ENCODE measurements around the gene SYNGR4.
A peak's percentile ranks its signal among the peaks of the same experiment; 100 is the strongest.
"Not testable (repeated sequence)": the region's sequence is repeated elsewhere in the genome, so short reads cannot be mapped to it uniquely, and the experiment has no call there.

Gene SYNGR4

GRCh38 chr19:48363810-48364597 is at the start of gene SYNGR4, which contains the start of gene TMEM143:
SYNGR4 (plus strand) TSS chr19:48364367; CDS start chr19:48365843, 1,476 bp downstream.
TMEM143 (minus strand) TSS chr19:48363940; CDS start chr19:48363920, 20 bp downstream.
- peak; percentile 97 for FAIRE-seq

- FAIRE-seq: no peak
Measured at GRCh38 chr19:48315712-48316111, 48.5 kb upstream of the SYNGR4 start.

- not testable (repeated sequence) for FAIRE-seq
Measured at GRCh38 chr19:48317708-48317960, 46.5 kb upstream of the SYNGR4 start.

GRCh38 chr19:48318286-48318987 is 45.7 kb upstream of the SYNGR4 start:
- FAIRE-seq: no peak

GRCh38 chr19:48319647-48320541 is 44.3 kb upstream of the SYNGR4 start:
- no peak for FAIRE-seq

GRCh38 chr19:48321372-48321621 is 42.9 kb upstream of the SYNGR4 start:
- peak; percentile 48 for FAIRE-seq

- FAIRE-seq: peak; percentile 82
Measured at GRCh38 chr19:48321622-48322591, 42.3 kb upstream of the SYNGR4 start.

- FAIRE-seq: peak; percentile 86
Measured at GRCh38 chr19:48325265-48325910, 38.8 kb upstream of the SYNGR4 start, which contains the start of gene EMP3. EMP3 (plus strand) TSS chr19:48325552; CDS start chr19:48326845, 1,293 bp downstream.

GRCh38 chr19:48329167-48329891 is 34.8 kb upstream of the SYNGR4 start:
- no peak for FAIRE-seq

GRCh38 chr19:48330012-48330681 is 34.0 kb upstream of the SYNGR4 start:
- FAIRE-seq: no peak

GRCh38 chr19:48332351-48332661 is 31.9 kb upstream of the SYNGR4 start:
- no peak for FAIRE-seq

- FAIRE-seq: peak; percentile 96
Measured at GRCh38 chr19:48332662-48333466, 31.3 kb upstream of the SYNGR4 start.

GRCh38 chr19:48333467-48334384 is 30.4 kb upstream of the SYNGR4 start:
- no peak for FAIRE-seq

GRCh38 chr19:48338253-48338755 is 25.9 kb upstream of the SYNGR4 start:
- no peak for FAIRE-seq

GRCh38 chr19:48338802-48339503 is 25.2 kb upstream of the SYNGR4 start:
- no peak for FAIRE-seq

- no peak for FAIRE-seq
Measured at GRCh38 chr19:48340995-48341394, 23.2 kb upstream of the SYNGR4 start.

GRCh38 chr19:48341515-48342413 is 22.4 kb upstream of the SYNGR4 start:
- no peak for FAIRE-seq
